Measurements from ENCODE around the gene AMER2. TPM values are rescaled to one million over a fixed set of nuclear protein-coding genes. Genes with fewer than 3 reads are reported as not detected.

AMER2 gene
- polyA plus RNA-seq, 1 of the 3 experiments (the other 2 are of a cell fraction) = not detected

GRCh38 chr13:25175026-25175425 lies 2.9 kb upstream of the AMER2 start:
- Histone ChIP-seq H3K9ac (no peak overlapping the region), H3K9me3 (no peaks in the 10 kb centered on the region), H3K27ac (ENCODE audit: low read depth in 2 of 2, low read length in 1 of 2) (no peak overlapping the region), H3K4me2 (no peak overlapping the region), H3K27me3 (ENCODE audit: insufficient read depth) (peaks cover 51% of the 10 kb centered on the region), H3K4me1 (ENCODE audit: control insufficient read depth in 1 of 2, insufficient read depth in 2 of 2, low read depth in 1 of 2, low read length in 1 of 2) (peaks cover 0 to 7% of the 10 kb centered on the region in 2 experiments; a peak in 2 of 4 replicates), H3K36me3 (replicated peaks in 1 of 2; ENCODE audit: control insufficient read depth in 1 of 2, insufficient read depth in 2 of 2, low read length in 1 of 2) (no peaks in the 10 kb centered on the region), H3K4me3 (ENCODE audit: low read depth in 2 of 2, low read length in 1 of 2) (no peak overlapping the region), H4K20me1 (ENCODE audit: insufficient read depth) (no peaks in the 10 kb centered on the region), H2AFZ (ENCODE audit: low read depth) (no peak overlapping the region), H3F3A (replicated peaks; ENCODE audit: insufficient read depth) (no peaks in the 10 kb centered on the region), H3K9me2 (no peaks in the 10 kb centered on the region), H3K79me2 (ENCODE audit: insufficient read depth) (no peaks in the 10 kb centered on the region)
- ChIA-PET CTCF (interaction anchor here (0.6 to 2.6 kb wide), 2 partner anchors 61 to 86 kb away, joined by 3 to 6 read pairs; no protein-coding TSS in a partner anchor), POLR2A (no interaction called here)
- no peak for DNase-seq
- TF ChIP-seq GABPA (IDR thresholded peaks at IDR 0.05; ENCODE audit: low read depth) (no peak), MEF2A (IDR thresholded peaks at IDR 0.05; ENCODE audit: borderline replicate concordance, low read depth) (no peak), NRF1 (IDR thresholded peaks at IDR 0.05; ENCODE audit: low read depth, low read length) (no peak), POLR2AphosphoS5 (IDR thresholded peaks at IDR 0.05; ENCODE audit: low read depth, low read length) (no peak), USF1 (IDR thresholded peaks at IDR 0.05; ENCODE audit: borderline replicate concordance, low read depth) (no peak)
- WGBS (ENCODE audit: low lambda C conversion rate) = 28% methylated on average over 9 of the region's 9 CpGs

GRCh38 chr13:25174304-25174703 lies 2.2 kb upstream of the AMER2 start:
- Histone ChIP-seq H3K4me2 (no peak overlapping the region), H3K27me3 (ENCODE audit: insufficient read depth) (peaks cover 55% of the 10 kb centered on the region), H3K9ac (no peak overlapping the region), H3K4me3 (ENCODE audit: low read depth in 2 of 2, low read length in 1 of 2) (no peak overlapping the region), H3K9me2 (no peaks in the 10 kb centered on the region), H3K36me3 (replicated peaks in 1 of 2; ENCODE audit: control insufficient read depth in 1 of 2, insufficient read depth in 2 of 2, low read length in 1 of 2) (no peaks in the 10 kb centered on the region), H3K27ac (ENCODE audit: low read depth in 2 of 2, low read length in 1 of 2) (no peak overlapping the region), H3K79me2 (ENCODE audit: insufficient read depth) (no peaks in the 10 kb centered on the region), H3K4me1 (ENCODE audit: control insufficient read depth in 1 of 2, insufficient read depth in 2 of 2, low read depth in 1 of 2, low read length in 1 of 2) (peaks cover 0 to 7% of the 10 kb centered on the region in 2 experiments; a peak in 2 of 4 replicates), H3K9me3 (no peaks in the 10 kb centered on the region), H4K20me1 (ENCODE audit: insufficient read depth) (no peaks in the 10 kb centered on the region), H2AFZ (ENCODE audit: low read depth) (no peak overlapping the region), H3F3A (replicated peaks; ENCODE audit: insufficient read depth) (no peaks in the 10 kb centered on the region)
- CTCF ChIA-PET = interaction anchor here (2.6 kb wide), 1 partner anchor 60 kb away, joined by 6 read pairs; no protein-coding TSS in a partner anchor
- TF ChIP-seq SIN3A (IDR thresholded peaks at IDR 0.05; ENCODE audit: borderline replicate concordance, low read depth, low read length) (no peak), MEF2A (IDR thresholded peaks at IDR 0.05; ENCODE audit: borderline replicate concordance, low read depth) (no peak), EP300 (IDR thresholded peaks at IDR 0.05; ENCODE audit: borderline replicate concordance in 1 of 2, low read depth in 1 of 2, low read length in 1 of 2) (no peak), NFIC (IDR thresholded peaks at IDR 0.05; ENCODE audit: borderline replicate concordance) (no peak), NRF1 (IDR thresholded peaks at IDR 0.05; ENCODE audit: low read depth, low read length) (no peak), TEAD4 (IDR thresholded peaks at IDR 0.05; ENCODE audit: borderline replicate concordance, insufficient read depth) (no peak), RAD21 (IDR thresholded peaks at IDR 0.05; ENCODE audit: low read length) (no peak), RFX5 (IDR thresholded peaks at IDR 0.05; ENCODE audit: low read length) (no peak), ELF1 (IDR thresholded peaks at IDR 0.05) (no peak), RXRA (IDR thresholded peaks at IDR 0.05; ENCODE audit: borderline replicate concordance, low read depth) (no peak), SMC3 (IDR thresholded peaks at IDR 0.05; ENCODE audit: low read depth, low read length) (no peak), MXI1 (IDR thresholded peaks at IDR 0.05; ENCODE audit: low read depth, low read length) (no peak)
- TF ChIP-seq, protein P1, sequence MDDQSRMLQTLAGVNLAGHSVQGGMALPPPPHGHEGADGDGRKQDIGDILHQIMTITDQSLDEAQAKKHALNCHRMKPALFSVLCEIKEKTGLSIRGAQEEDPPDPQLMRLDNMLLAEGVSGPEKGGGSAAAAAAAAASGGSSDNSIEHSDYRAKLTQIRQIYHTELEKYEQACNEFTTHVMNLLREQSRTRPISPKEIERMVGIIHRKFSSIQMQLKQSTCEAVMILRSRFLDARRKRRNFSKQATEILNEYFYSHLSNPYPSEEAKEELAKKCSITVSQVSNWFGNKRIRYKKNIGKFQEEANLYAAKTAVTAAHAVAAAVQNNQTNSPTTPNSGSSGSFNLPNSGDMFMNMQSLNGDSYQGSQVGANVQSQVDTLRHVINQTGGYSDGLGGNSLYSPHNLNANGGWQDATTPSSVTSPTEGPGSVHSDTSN (IDR thresholded peaks at IDR 0.05) = no peak
- TF ChIP-seq, protein P2, sequence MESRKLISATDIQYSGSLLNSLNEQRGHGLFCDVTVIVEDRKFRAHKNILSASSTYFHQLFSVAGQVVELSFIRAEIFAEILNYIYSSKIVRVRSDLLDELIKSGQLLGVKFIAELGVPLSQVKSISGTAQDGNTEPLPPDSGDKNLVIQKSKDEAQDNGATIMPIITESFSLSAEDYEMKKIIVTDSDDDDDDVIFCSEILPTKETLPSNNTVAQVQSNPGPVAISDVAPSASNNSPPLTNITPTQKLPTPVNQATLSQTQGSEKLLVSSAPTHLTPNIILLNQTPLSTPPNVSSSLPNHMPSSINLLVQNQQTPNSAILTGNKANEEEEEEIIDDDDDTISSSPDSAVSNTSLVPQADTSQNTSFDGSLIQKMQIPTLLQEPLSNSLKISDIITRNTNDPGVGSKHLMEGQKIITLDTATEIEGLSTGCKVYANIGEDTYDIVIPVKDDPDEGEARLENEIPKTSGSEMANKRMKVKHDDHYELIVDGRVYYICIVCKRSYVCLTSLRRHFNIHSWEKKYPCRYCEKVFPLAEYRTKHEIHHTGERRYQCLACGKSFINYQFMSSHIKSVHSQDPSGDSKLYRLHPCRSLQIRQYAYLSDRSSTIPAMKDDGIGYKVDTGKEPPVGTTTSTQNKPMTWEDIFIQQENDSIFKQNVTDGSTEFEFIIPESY (IDR thresholded peaks at IDR 0.05; ENCODE audit: borderline replicate concordance, low read depth) = no peak
- WGBS (ENCODE audit: low lambda C conversion rate) = 2% methylated on average over 4 of the region's 4 CpGs
- POLR2A ChIA-PET = no interaction called here
- no peak for DNase-seq
